Adipose tissue (tissue), 3 donors: ENCODE measurements around the gene PER1. TPM values are rescaled to one million over a fixed set of nuclear protein-coding genes. Genes with fewer than 3 reads are reported as not detected.
"Not testable (repeated sequence)": the region's sequence is repeated elsewhere in the genome, so short reads cannot be mapped to it uniquely, and the experiment has no call there.

Source experiments
- H3K27ac ChIP-seq: one replicate; pipeline ENCODE4 v1.5.1; 2013; ENCODE audit warnings: low read depth, low read length
- WGBS, 3 donors: extraction: QIAGEN DNeasy Blood & Tissue Kit; methylation state at CpG; one replicate each; pipeline ENCODE4 v1.1.7; 2013; 5-methylcytosine and 5-hydroxymethylcytosine counted together
- polyA plus RNA-seq, 3 donors: library from polyadenylated mRNA; stranded (reverse); fragments of 200-250 nt; gene quantifications; one replicate each; pipeline ENCODE4 v1.2.3, GENCODE V29; 2013
- donor health status: healthy with polysubstance abuse.
- donor health status: Bipolar disorder and iron deficiency.
- donor health status: healthy.

PER1 gene
- polyA plus RNA-seq, 3 donors = 89.7 to 239 (median 142) TPM

DNA sequence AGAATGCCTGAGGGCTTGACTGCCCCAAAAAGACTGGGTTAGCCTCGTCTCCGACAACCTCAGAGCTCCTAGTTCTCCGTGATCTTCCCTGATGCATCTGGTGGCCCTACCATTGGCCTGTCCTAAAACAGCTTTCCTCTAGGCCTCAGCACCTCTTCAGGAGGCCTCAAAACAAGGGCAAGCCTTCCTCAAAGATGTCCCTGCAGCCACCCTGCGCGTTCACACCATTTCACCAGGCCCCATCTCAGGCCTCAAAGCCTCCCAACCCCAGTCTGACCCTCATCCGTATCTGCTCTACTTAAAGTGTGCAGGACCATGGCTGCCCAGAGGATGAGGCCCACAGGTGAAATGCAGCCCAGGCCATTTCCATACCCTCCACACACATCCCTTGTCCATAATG lies 41.3 kb downstream of the PER1 start:
- no peak overlapping the region for H3K27ac ChIP-seq
- WGBS, 3 donors = 91 to 95% (median 93%) methylated on average over 6 of the region's 6 CpGs

DNA sequence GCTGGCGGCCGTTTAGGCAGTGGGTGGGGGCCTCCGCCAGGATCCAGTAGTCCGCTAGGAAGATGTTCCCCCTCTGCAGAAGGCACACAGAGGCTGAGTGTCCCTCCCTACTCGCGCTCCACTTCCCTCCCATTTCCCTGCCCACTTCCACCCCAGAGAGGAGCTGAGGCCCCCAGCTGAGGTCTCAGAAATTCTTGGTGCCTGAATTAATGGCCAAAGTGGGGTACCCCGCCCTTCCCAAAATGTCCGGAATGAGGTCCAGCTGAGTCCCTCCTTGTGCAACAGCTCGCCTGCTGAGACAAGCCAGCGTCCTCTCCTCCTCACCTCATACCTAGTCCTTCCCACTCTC lies 41.8 kb downstream of the PER1 start:
- H3K27ac ChIP-seq = no peak overlapping the region
- WGBS, 3 donors = 15 to 26% (median 23%) methylated on average over 9 to 10 of the region's 10 CpGs

DNA sequence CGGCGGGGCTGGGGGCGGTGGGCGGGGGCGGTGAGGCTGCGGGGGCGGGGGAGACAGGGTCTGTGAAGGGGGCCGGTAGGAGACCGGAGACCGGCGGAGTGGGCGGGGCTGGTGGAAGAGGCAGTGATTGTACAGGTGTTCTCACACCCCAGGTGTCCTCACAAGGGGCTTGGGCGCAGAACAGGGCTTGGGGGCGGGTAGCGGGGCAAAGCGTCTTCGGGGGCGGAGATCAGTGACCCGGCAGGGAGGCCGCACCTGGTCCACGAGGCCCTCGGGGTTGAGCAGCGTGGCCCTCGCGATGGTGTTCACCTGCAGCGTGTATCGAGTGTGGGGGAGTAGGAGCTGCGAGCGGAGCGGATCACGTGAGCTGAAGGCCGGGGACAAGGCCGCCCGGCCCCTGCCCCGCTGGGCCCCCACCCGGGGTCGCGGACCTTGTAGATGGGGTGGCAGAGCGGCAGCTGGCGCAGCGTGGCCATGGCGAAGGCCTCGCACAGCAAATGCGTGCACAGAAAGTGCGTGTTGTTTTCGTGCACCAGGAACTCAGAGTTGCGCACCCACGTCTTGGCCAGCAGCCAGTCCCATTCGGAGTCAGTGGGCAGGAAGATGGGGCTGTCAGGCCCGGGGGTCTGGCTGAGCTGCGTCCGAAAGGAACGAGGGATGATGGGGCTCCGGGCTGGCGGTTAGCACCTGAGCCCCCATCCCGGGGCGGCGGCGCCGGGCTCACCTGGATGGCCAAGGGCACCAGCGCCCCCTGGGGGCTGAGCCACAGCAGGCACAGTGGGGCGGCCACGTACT lies 42.3 kb downstream of the PER1 start:
- H3K27ac ChIP-seq = no peak overlapping the region
- WGBS, 3 donors = 10 to 16% (median 16%) methylated on average over 59 to 63 of the region's 63 CpGs

DNA sequence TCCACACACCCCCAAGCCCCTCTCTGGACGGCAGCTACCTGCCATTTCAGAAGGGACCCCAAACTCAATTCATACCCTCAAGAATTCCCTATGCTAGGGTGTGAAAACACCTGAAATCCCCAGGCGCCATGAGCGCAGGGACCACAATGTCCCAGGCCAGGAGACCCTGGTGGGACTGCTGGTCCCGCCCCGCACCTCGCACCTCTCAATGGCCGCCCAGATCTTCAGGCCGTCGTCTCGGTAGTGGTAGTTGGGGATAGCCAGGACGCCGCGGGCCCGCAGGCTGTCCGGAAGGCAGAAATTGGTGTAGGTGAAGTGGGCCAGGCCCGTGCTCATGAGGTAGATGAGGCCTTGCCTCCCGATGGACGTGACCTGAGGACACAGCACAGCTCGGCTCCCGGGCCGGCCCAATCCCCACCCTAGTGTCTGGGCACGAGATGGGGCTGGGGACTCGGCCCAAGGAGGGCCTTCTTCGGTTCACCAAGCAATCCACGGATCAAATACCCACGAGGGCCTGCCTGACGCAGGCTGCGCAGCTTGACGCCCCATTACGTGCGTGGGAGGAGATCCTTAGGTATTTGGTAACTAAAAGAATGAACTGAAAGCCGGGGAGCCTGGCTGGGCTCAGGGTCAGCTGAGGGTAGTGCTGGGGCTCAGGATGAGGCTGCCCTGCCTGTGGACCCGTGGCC lies 43.1 kb downstream of the PER1 start:
- H3K27ac ChIP-seq = no peak overlapping the region
- 83 to 90% (median 87%) methylated on average over 33 of the region's 33 CpGs for WGBS, 3 donors

DNA sequence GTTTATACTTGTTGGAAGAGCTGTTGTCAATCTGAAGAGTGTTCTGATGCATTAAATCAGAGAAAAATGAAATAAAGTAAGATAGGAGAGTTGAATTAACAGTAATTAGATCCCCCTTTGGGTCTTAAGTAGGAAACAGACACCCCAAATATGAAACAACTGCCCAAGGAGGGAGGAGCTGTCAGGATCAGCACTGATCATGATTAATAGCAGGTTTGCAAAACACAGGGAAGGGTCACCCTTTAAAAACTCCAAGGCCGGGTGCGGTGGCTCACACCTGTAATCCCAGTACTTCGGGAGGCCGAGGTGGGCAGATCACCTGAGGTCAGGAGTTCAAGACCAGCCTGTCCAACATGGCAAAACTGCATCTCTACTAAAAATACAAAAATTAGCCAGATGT lies 45.2 kb downstream of the PER1 start:
- 76 to 90% (median 82%) methylated on average over 4 of the region's 4 CpGs for WGBS, 3 donors
- not testable (repeated sequence) for H3K27ac ChIP-seq

DNA sequence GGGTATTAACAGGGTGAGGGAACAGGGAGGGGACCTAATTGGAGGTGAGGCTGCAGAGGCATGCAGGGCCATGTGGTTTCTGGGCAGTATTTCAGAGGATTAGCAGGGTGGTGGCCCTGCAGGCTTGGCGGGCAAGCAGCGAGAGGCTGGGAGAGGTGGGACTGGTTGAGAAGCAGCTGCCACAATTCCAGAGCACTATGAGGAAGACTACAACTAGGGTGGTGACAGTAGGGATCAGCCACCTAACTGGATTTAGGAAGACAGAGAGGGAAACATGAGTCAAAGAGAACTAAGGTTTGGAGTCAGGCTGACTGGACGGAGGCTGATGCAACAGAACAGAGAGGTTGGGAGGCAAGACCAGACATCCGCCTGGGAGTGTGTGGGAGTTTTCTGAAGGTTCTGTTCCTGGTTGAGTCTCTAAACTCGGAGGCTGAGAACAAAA lies 46.2 kb downstream of the PER1 start:
- WGBS, 3 donors = 70 to 82% (median 71%) methylated on average over 5 of the region's 5 CpGs
- no peak overlapping the region for H3K27ac ChIP-seq

DNA sequence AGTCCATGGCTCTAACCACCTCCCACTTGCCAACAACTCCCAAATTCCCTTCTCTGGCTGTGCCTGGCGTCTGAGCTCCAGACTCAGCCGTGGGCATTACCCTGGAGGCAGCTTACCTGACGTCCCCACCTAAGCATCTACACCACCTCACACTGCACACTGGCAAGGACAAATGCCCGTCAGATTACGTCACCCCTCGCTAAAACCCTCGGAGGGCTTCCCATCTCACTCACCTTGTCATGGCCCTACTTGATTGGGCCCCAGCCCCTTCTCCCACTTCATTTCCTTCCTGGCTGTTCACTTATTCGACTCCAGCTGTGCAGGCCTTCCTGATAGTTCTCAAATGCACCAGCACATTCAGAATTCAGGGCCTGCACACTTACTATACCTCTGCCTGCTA lies 47.3 kb downstream of the PER1 start:
- WGBS, 3 donors = 61 to 71% (median 70%) methylated on average over 8 of the region's 8 CpGs
- no peak overlapping the region for H3K27ac ChIP-seq

DNA sequence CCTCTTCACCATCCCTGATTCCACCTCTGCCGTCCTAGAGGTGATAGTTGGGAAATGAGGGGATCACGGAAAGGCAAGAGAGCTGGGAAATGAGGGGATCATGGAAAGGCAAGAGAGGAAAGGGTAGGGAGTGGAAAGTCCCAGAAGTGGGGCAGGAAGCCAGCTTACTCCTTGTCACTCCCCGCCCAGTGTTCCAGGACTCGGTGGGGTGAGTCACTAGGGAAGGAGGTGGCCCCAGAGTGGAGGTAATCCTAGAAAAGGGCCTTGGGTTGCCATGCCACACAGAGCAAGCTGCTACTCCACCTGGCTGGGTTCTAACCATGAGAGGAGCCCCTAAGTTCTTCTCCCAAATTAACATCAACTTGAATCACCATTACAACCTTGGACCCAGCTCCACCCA lies 48.7 kb downstream of the PER1 start:
- WGBS, 3 donors = 81 to 84% (median 84%) methylated on average over 4 of the region's 4 CpGs
- H3K27ac ChIP-seq = no peak overlapping the region

DNA sequence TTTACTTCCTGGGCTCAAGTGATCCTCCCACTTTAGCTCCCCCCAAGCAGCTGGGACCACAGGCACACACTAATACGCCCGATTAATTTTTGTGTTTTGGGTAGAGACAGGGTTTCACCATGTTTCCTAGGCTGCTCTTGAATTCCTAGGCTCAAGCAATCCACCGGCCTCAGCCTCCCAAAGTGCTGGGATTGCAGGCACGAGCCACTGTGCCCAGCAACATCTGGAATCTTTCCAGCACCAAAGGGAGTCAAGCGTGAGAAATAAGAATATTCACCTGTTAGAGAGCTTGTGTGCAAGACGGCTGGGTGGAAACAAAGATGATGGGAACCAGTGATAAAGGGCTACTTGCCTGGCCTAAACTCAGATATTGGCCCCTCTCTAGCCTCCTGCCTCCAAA lies 50.5 kb downstream of the PER1 start:
- no peak overlapping the region for H3K27ac ChIP-seq
- WGBS, 3 donors = 74 to 83% (median 81%) methylated on average over 6 of the region's 6 CpGs

DNA sequence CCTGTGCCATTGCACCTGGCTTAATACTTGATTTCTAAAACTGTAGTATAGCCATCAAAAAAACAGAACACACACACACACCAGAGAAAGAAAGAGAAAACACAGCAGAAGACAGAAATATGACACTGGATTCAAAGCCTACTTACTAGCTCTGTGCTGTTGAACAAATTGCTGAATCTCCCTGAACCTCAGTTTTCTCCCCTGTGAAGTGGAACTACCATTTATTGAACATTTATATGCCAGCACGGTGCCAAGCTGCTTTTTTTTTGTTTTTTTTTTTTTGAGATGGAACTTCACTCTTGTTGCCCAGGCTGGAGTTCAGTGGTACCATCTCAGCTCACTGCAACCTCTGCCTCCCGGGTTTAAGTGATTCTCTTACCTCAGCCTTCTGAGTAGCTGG lies 51.4 kb downstream of the PER1 start:
- WGBS, 3 donors = 71 to 89% (median 87%) methylated on average over 2 of the region's 2 CpGs
- H3K27ac ChIP-seq = no peak overlapping the region

DNA sequence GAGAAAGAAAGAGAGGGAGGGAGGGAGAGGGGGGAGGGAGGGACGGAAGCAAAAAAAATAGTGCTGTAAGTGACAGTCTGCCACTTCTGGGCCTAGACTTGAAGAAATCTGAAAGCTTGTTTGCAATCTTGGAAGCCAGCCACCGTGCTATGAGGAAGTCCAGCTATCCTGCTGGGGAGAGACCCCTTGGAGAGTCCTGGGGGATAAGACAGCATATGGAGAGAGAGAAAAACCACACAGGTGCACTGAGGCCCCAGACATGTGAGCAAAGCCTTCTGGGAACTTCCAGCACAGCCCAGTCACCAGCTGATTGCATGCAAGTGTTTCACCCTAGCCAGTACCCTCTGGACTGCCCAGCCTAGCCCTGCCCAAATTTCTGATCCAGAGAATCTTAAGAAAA lies 52.1 kb downstream of the PER1 start:
- 23 to 32% (median 25%) methylated on average over 2 of the region's 2 CpGs for WGBS, 3 donors
- no peak overlapping the region for H3K27ac ChIP-seq

DNA sequence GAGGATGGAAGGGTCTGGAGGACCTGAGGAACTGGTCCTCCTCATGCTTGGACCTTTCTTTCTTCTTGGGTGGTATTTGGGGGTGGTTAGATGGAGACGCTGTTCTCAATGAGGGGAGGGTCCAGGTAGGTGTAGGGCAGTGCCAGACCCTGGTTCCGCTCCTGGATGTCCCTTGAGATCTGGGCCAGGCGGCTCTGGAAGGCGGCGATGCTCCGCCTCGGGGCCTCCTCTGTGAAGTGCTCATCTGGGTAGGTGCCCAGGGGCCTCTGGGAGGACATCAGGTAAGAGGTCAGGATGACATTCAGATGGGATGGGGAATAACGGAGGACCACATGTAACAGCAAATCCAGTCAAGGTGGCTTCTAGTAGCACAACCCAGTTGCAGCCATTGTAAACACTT lies 55.7 kb downstream of the PER1 start:
- H3K27ac ChIP-seq = no peak overlapping the region
- 88 to 95% (median 93%) methylated on average over 8 of the region's 8 CpGs for WGBS, 3 donors

DNA sequence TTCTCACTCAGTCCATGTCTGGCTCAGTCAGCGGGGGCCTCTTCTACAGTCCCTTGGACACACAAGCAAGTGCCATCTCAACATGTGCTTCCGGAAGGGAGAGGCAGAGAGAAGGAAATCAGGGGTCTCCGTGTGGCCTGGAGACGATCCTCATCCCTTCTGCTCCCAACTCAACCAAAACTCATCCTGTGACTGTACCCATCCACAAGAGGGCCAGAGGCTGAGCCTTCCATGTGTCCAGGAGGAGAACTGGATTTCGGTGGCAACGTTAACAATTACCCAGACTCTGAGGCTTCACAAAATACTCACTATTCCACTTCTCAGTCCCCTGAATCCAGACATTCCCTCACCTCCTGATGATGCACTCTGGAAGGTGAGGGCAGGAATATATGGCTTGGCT lies 56.8 kb downstream of the PER1 start:
- no peak overlapping the region for H3K27ac ChIP-seq
- WGBS, 3 donors = 70 to 77% (median 71%) methylated on average over 6 of the region's 6 CpGs

DNA sequence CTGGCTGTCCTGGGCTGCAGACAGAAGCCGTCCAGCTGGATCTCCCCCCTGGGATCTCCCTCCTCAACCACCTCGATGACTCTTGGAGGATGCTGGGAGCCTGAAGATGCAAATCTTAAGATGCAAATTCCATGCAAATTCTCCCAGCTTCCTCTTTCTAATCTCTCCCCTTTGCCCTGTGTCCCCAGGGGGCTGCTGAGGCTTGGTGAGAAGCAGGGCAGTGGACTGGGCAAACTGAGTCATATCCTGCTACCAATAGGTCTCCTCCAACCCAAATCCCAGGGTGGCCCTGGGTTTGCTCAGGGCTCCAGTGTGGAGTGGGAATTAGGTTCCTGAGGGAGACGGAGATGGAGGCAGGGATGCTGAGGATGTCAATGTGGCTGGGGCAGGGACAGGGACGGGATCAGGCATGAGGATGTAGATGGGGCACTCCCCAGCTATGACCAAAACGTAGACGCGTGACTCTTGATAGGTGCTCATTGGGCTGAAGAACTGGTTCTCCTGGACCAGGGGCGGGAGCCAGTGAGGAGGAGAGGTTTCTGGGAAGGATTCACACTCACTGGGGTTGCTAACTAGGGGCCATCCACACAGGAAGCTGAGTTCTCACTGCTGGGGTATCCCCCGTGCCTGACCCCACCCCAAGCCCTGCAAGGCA lies 61.0 kb downstream of the PER1 start:
- 26 to 49% (median 45%) methylated on average over 9 of the region's 9 CpGs for WGBS, 3 donors
- no peak overlapping the region for H3K27ac ChIP-seq

Other genes starting within 250 kb of the PER1 start
- 1 to 10 TPM; 1.9 to 2.2 (median 2.0) TPM for gene RNF227, start 236.1 kb downstream of the PER1 start, polyA plus RNA-seq
- 1 to 10 TPM in 2 of 3 donors, under 1 TPM in 1; 0.77 to 1.9 (median 1.7) TPM for gene KCNAB3, start 222.5 kb downstream of the PER1 start, polyA plus RNA-seq
- 100 to 1,000 TPM in 1 of 3 donors, 10 to 100 TPM in 2; 51.1 to 132 (median 89.0) TPM for gene TRAPPC1, start 220.5 kb downstream of the PER1 start, polyA plus RNA-seq
- gene CNTROB, start 220.2 kb downstream of the PER1 start, polyA plus RNA-seq = 10 to 100 TPM; 10.8 to 28.0 (median 15.7) TPM
- gene GUCY2D, start 149.8 kb downstream of the PER1 start, polyA plus RNA-seq = under 1 TPM; 0.04 to 0.15 (median 0.11) TPM
- 1 to 10 TPM in 2 of 3 donors, under 1 TPM in 1; 0.71 to 1.2 (median 1.0) TPM for gene ALOX15B, start 113.3 kb downstream of the PER1 start, polyA plus RNA-seq
- under 1 TPM in 1 of 3 donors, not detected in 2; 0.79 TPM for gene ALOX12B, start 64.7 kb downstream of the PER1 start, polyA plus RNA-seq
- under 1 TPM in 2 of 3 donors, not detected in 1; 0.01 to 0.18 TPM for gene ALOXE3, start 33.9 kb downstream of the PER1 start, polyA plus RNA-seq
- under 1 TPM in 2 of 3 donors, not detected in 1; 0.03 to 0.16 TPM for gene HES7, start 28.3 kb downstream of the PER1 start, polyA plus RNA-seq
- 10 to 100 TPM; 36.0 to 52.6 (median 49.6) TPM for gene VAMP2, start 10.5 kb upstream of the PER1 start, polyA plus RNA-seq
- gene TMEM107, start 24.0 kb upstream of the PER1 start, polyA plus RNA-seq = 10 to 100 TPM in 1 of 3 donors, 1 to 10 TPM in 2; 4.5 to 12.1 (median 8.6) TPM
- gene BORCS6, start 37.8 kb upstream of the PER1 start, polyA plus RNA-seq = 10 to 100 TPM in 1 of 3 donors, 1 to 10 TPM in 2; 3.3 to 13.9 (median 5.2) TPM
- gene AURKB, start 58.2 kb upstream of the PER1 start, polyA plus RNA-seq = 1 to 10 TPM in 1 of 3 donors, under 1 TPM in 2; 0.52 to 2.5 (median 0.56) TPM
- 10 to 100 TPM; 10.3 to 19.8 (median 12.1) TPM for gene CTC1, start 95.7 kb upstream of the PER1 start, polyA plus RNA-seq
- gene PFAS, start 96.9 kb upstream of the PER1 start, polyA plus RNA-seq = 10 to 100 TPM in 1 of 3 donors, 1 to 10 TPM in 2; 8.2 to 20.7 (median 9.3) TPM
- gene RANGRF, start 136.3 kb upstream of the PER1 start, polyA plus RNA-seq = 10 to 100 TPM; 19.1 to 36.4 (median 32.4) TPM
- gene SLC25A35, start 143.0 kb upstream of the PER1 start, polyA plus RNA-seq = 1 to 10 TPM; 2.9 to 5.7 (median 3.9) TPM
- 10 to 100 TPM in 2 of 3 donors, 1 to 10 TPM in 1; 3.2 to 66.0 (median 54.8) TPM for gene ARHGEF15, start 157.8 kb upstream of the PER1 start, polyA plus RNA-seq
- gene ODF4, start 187.4 kb upstream of the PER1 start, polyA plus RNA-seq = not detected
- gene RPL26, start 230.8 kb upstream of the PER1 start, polyA plus RNA-seq = 1,000 to 10,000 TPM; 2,554 to 5,822 (median 3,896) TPM
- under 1 TPM in 1 of 3 donors, not detected in 2; 0.03 TPM for gene RNF222, start 245.4 kb upstream of the PER1 start, polyA plus RNA-seq